Right atrium auricular region (tissue), 2 donors: Measurements from ENCODE around the gene GTF2B. TPM values are rescaled to one million over a fixed set of nuclear protein-coding genes. Genes with fewer than 3 reads are reported as not detected.
A peak's percentile ranks its signal among the peaks of the same experiment; 100 is the strongest.
"Not testable (repeated sequence)": the region's sequence is repeated elsewhere in the genome, so short reads cannot be mapped to it uniquely, and the experiment has no call there.

Experiments
- DNase-seq: peaks from one replicate; pipeline ENCODE4 v3.0.0-alpha.2; 2019; ENCODE audit warnings: low spot score
- H3K27ac ChIP-seq, 2 donors: fragments of 200-600 bp; sonication (generic); 1 replicate in 1 of 2; 2 replicates in 1 of 2; pipeline ENCODE4 v1.5.1; 2016 to 2019
- H3K27me3 ChIP-seq, 2 donors: fragments of 200-600 bp; sonication (generic); one replicate each; pipeline versions ENCODE4 v1.5.1 to v1.6.0; 2017 to 2019
- H3K36me3 ChIP-seq: fragments of 200-600 bp; sonication (generic); one replicate; pipeline ENCODE4 v1.5.1; 2016
- H3K4me1 ChIP-seq, 2 donors: fragments of 200-600 bp; sonication (generic); one replicate each; pipeline versions ENCODE4 v1.5.1 to v1.6.0; 2017 to 2019
- H3K4me3 ChIP-seq, 2 donors: fragments of 200-600 bp; sonication (generic); 1 replicate in 1 of 2; 2 replicates in 1 of 2; pipeline ENCODE4 v1.5.1; 2017 to 2019; ENCODE audit warnings: mild to moderate bottlenecking in 1 of 2, moderate library complexity in 1 of 2
- H3K9me3 ChIP-seq, 2 donors: fragments of 200-600 bp; sonication (generic); one replicate each; pipeline ENCODE4 v1.5.1; 2019
- total RNA-seq, 2 donors: library from RNA; depleted of rRNA; stranded (reverse); fragments of >200 nt; gene quantifications; one replicate each; pipeline ENCODE4 v1.1.0, GENCODE V29; 2016
- TF ChIP-seq, protein P1 (sequence below), 2 donors: fragments of 200-600 bp; sonication (generic); IDR thresholded peaks; one replicate each; pipeline ENCODE4 v1.5.1; 2019; ENCODE audit warnings: antibody characterized with exemption in 2 of 2

GTF2B gene, protein sequence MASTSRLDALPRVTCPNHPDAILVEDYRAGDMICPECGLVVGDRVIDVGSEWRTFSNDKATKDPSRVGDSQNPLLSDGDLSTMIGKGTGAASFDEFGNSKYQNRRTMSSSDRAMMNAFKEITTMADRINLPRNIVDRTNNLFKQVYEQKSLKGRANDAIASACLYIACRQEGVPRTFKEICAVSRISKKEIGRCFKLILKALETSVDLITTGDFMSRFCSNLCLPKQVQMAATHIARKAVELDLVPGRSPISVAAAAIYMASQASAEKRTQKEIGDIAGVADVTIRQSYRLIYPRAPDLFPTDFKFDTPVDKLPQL
- total RNA-seq, result 10 to 100 TPM; 19.8 to 19.9 TPM

DNA sequence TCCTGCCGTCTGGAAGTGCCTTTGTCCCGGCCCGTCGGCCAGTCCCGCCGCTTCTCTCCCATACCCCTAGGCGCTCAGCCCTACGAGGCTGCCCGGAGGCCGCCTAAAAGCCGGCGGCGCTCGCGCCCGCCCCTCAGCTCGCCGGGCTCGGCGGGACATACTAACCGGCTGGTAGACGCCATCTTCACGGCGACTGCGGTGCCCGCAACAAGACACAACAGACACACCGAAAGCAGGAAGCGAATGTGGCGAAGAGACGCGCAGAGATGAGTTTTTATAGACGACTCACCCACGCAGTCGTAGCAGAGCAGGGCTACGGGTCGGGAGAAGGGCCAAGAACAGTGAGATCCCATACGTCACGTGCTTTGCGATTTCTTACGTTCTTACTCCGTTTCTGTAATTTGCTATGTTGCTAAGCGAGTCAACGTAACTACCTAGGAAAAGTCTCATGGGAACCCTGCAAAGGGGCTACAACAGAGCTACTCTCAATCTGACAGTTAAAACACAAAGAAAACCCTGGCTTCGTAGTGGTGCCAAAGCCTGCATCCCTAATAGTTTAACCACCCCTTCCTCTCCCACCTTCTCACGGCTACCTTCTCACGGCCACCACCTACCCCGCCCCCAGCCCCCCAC is at the start of gene GTF2B:
GTF2B (minus strand) TSS at position 250 of the 633 bp plus-strand sequence; CDS start at position 182, 68 bp downstream.
- TF ChIP-seq, protein P1, sequence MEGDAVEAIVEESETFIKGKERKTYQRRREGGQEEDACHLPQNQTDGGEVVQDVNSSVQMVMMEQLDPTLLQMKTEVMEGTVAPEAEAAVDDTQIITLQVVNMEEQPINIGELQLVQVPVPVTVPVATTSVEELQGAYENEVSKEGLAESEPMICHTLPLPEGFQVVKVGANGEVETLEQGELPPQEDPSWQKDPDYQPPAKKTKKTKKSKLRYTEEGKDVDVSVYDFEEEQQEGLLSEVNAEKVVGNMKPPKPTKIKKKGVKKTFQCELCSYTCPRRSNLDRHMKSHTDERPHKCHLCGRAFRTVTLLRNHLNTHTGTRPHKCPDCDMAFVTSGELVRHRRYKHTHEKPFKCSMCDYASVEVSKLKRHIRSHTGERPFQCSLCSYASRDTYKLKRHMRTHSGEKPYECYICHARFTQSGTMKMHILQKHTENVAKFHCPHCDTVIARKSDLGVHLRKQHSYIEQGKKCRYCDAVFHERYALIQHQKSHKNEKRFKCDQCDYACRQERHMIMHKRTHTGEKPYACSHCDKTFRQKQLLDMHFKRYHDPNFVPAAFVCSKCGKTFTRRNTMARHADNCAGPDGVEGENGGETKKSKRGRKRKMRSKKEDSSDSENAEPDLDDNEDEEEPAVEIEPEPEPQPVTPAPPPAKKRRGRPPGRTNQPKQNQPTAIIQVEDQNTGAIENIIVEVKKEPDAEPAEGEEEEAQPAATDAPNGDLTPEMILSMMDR (IDR thresholded peaks at IDR 0.05), result peak in 1 of 2 donors; percentile 19
- Histone ChIP-seq H3K36me3 (peaks cover 6% of the 10 kb centered on the region), H3K27me3 (no peaks in the 10 kb centered on the region), H3K27ac (peak within 1 kb of the TSS; percentile 97), H3K4me1 (peaks cover 0 to 21% of the 10 kb centered on the region in 2 donors), H3K9me3 (no peaks in the 10 kb centered on the region), H3K4me3 (peak within 1 kb of the TSS; percentile 93 to 100)
- peak; percentile 96 for DNase-seq

DNA sequence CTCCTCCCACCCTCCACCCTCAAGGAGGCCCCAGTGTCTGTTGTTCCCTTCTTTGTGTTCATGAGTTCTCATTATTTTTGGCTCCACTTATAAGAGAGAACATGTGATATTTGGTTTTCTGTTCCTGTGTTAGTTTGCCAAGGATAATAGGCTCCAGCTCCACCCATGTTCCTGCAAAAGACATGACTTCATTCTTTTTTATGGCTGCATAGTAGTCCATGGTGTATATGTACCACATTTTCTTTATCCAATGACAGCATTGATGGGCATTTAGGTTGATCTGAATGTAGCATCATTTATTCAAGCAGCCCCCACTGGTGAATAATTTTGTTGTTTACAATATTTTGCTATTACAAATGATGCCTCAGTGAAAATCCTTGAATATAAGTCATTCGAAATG is 47.2 kb upstream of the GTF2B start:
- peaks cover 13% of the 10 kb centered on the region for H3K36me3 ChIP-seq
- not testable (repeated sequence) for H3K4me3 ChIP-seq, DNase-seq, H3K9me3 ChIP-seq, H3K4me1 ChIP-seq, H3K27me3 ChIP-seq, H3K27ac ChIP-seq

DNA sequence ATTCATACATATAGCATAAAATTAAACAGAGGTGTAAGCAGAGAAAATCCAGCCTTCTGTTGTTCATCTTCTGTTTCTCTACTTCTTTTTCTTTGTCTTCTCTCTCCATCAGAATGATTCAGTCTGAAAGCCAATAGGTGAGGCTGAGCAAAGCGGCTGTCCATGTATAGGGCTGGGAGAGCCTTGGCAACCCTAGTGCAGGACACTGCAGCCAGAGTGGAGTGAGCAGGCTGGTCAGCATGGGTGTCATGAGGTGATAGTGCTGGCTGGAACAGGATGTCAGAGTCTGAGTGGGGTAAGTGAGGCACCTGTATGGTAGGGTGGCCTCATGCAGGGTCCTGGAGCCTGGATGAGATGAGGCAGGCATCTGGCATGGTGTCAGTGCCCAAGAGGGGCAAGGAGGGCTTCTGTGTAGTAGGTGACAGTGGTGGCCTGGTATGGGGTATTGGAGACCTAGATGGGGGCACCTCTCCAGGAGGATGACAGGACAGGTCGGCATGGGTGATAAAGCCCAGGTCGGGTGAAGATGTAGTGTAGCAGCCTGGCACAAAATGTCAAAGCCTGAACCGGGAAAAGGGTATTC is 45.5 kb upstream of the GTF2B start:
- Histone ChIP-seq H3K36me3 (peaks cover 14% of the 10 kb centered on the region), H3K9me3 (no peaks in the 10 kb centered on the region), H3K27me3 (no peaks in the 10 kb centered on the region), H3K4me1 (no peaks in the 10 kb centered on the region), H3K27ac (no peak overlapping the region), H3K4me3 (no peak overlapping the region)
- DNase-seq, result no peak
- TF ChIP-seq, protein P1 (IDR thresholded peaks at IDR 0.05), result no peak

DNA sequence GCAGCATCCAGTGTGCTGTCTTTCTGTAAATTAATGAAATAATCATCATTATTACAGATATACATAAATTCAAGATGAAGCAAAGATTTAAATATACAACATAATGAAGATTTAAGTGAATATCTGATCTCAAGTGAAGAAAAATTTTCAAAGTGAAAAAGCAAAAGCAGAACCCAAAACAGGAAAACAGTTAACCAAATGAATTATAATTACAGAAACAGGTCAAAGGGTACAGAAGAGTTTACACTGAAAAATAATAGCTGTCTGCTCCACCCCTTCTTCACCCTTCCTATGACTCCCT is 44.8 kb upstream of the GTF2B start:
- Histone ChIP-seq H3K27ac (no peak overlapping the region), H3K36me3 (peaks cover 14% of the 10 kb centered on the region), H3K27me3 (no peaks in the 10 kb centered on the region), H3K4me3 (no peak overlapping the region), H3K4me1 (no peaks in the 10 kb centered on the region), H3K9me3 (no peaks in the 10 kb centered on the region)
- TF ChIP-seq, protein P1 (IDR thresholded peaks at IDR 0.05), result peak; percentile 8 to 38
- no peak for DNase-seq

DNA sequence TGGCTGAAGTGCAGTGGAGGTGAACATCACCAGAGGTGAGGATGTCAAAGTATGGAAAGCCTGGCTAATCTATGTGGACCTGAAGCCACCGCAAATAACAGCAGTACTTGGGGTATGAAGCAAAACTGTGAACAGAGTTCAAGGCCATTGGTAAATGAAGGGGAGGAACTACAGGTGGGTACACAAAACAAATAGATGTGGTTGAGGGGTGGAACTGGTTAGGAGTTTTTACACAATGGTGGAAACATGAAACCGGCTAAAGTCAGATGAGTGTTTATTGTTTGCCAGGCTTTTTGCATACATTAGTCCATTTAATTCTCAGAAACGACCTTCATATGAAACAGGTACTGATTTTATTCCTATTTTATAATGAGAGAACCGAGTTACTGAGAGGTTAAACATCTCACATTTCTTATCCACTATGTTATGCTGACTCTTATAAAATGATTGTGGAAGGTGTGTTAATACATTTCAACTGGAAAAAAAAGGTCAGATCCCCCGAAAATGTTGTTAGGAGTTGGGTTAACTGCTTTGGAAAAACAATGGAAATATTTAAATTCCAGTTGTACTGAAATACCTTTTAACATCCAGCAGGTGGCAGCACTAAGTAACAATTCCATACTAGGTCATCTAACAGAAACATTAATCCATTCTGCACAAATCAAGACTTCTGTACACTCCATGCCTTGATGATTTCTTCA is 44.3 kb upstream of the GTF2B start:
- peaks cover 14% of the 10 kb centered on the region for H3K36me3 ChIP-seq

DNA sequence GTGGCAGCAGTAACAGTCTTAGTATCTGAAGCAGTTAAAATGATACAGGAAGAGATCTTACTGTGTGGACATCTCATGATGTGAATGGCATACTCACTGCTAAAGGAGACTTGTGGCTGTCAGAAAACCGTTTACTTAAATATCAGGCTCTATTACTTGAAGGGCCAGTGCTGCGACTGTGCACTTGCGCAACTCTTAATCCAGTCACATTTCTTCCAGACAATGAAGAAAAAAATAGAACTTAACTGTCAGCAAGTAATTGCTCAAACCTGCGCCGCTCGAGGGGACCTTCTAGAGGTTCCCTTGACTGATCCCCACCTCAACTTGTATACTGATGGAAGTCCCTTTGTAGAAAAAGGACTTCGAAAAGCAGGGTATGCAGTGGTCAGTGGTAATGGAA is 38.8 kb upstream of the GTF2B start:
- not testable (repeated sequence) for H3K4me1 ChIP-seq, DNase-seq, H3K27ac ChIP-seq, H3K4me3 ChIP-seq, H3K27me3 ChIP-seq, H3K9me3 ChIP-seq
- peaks cover 19% of the 10 kb centered on the region for H3K36me3 ChIP-seq

More for the DNA sequence above, 44.3 kb upstream of the GTF2B start:
- H3K27ac ChIP-seq, result no peak overlapping the region
- no peaks in the 10 kb centered on the region for H3K4me1 ChIP-seq
- H3K27me3 ChIP-seq, result no peaks in the 10 kb centered on the region
- no peak for DNase-seq
- H3K9me3 ChIP-seq, result no peaks in the 10 kb centered on the region
- TF ChIP-seq, protein P1 (IDR thresholded peaks at IDR 0.05), result peak; percentile 54 to 79
- H3K4me3 ChIP-seq, result no peak overlapping the region
